ENCODE measurements around the gene MTHFD1L.
A peak's percentile ranks its signal among the peaks of the same experiment; 100 is the strongest.

Gene MTHFD1L

DNA sequence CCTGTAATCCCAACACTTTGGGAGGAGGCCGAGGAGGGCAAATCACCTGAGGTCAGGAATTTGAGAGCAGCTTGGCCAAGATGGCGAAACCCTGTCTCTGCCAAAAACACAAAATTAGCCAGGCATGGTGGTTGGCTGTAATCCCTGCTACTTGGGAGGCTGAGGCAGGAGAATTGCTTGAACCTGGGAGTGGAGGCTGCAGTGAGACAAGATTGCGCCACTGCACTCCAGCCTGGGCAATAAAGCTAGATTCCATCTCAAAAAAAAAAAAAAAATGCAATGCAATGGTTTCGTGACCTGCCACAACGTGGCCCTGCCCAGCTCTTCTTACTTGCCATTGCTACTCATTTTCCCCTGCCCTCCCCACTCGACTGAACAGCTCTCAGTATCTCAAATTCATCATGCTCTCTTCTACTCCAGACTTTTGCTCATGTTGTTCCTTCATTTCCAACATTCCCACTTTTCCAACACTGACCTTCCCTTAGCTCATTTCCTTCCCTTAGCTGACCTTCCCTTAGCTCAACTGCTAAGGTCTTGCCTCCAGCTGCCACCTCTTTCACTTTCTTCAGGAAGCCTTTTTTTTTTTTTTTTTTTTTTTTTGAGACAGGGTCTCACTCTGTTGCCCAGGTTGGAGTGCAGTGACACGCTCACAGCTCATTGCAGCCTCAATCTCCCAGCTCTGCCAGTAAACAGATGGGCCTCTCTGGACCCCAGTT lies 2.1 kb upstream of the MTHFD1L start:
- Histone ChIP-seq H3K27ac (no peak overlapping the region), H3K4me3 (no peak overlapping the region)

DNA sequence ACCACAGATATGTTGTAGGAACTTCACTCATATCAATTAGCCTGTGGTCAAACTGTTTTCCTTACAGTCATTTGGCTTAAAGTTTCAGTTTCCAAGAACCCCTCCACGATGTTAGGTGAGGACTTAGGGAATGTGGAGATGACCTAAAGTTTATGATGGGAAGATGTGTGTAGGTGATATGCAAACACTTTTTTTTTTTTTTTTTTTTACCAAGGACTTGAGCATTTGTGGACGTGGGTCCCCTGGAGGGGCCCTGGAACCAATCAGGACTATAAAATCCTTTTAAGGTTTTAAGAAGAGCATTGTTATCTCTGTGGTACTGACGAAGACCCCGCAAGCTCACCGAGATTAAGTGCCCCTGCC lies 478 bp upstream of the MTHFD1L start:
- Histone ChIP-seq H3K4me3 (peak overlapping the region; percentile 59 to 94 (median 72)), H3K27ac (peak overlapping the region in 18 of 21 experiments; percentile 26 to 98 (median 86))

- H3K4me3 ChIP-seq, result peak overlapping the region; percentile 59 to 94 (median 72)
- peak overlapping the region; percentile 67 to 98 (median 87) for H3K27ac ChIP-seq
Measured at GRCh38 chr6:150866147-150866990, 867 bp downstream of the MTHFD1L start.

GRCh38 chr6:150866991-150867501 lies 1.5 kb downstream of the MTHFD1L start:
- peak overlapping the region; percentile 59 to 94 (median 72) for H3K4me3 ChIP-seq
- H3K27ac ChIP-seq, result peak overlapping the region in 20 of 21 experiments; percentile 67 to 98 (median 88)

DNA sequence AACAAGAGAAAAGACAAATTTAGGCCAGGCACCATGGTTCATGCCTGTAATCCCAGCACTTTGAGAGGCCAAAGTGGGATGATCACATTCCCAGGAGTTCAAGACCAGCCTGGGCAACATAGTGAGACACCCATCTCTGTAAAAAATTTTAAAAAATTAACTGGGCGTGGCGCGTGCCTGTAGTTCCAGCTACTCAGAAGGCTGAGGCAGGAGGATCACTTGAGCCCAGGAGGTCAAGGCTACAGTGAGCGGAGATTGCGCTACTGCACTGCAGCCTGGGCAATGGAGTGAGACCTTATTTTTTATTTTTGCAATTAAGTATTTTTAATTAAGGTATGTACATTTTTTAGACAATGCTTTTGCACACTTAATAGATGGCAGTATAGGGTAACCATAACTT lies 3.3 kb downstream of the MTHFD1L start:
- Histone ChIP-seq H3K27ac (no peak overlapping the region), H3K4me3 (no peak overlapping the region)

- Histone ChIP-seq H3K4me3 (no peak overlapping the region), H3K27ac (no peak overlapping the region)
Measured at GRCh38 chr6:150874179-150874578, 8.7 kb downstream of the MTHFD1L start.

GRCh38 chr6:150875841-150876240 lies 10.3 kb downstream of the MTHFD1L start:
- Histone ChIP-seq H3K27ac (no peak overlapping the region), H3K4me3 (no peak overlapping the region)

- H3K27ac ChIP-seq, result no peak overlapping the region
- no peak overlapping the region for H3K4me3 ChIP-seq
Measured at GRCh38 chr6:150876598-150876997, 11.1 kb downstream of the MTHFD1L start.

DNA sequence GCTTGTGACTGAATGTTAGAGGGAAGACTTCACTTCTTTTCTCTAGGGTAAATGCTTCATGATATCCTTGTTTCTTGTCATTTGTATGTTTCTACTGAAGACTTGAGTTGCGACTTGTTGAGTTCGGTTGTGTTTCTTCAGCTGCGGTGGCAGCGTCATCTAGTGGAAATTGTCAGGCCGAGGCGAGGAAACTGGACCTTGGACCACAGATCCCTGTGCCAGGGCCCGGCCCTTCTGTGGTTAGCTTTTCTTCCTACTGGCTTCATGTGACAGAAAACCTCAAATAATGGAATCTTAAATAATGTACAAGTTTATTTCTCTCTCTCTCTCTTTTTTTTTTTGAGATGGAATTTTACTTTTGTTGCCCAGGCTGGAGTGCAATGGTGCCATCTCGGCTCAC lies 12.4 kb downstream of the MTHFD1L start:
- H3K27ac ChIP-seq, result no peak overlapping the region
- H3K4me3 ChIP-seq, result no peak overlapping the region

DNA sequence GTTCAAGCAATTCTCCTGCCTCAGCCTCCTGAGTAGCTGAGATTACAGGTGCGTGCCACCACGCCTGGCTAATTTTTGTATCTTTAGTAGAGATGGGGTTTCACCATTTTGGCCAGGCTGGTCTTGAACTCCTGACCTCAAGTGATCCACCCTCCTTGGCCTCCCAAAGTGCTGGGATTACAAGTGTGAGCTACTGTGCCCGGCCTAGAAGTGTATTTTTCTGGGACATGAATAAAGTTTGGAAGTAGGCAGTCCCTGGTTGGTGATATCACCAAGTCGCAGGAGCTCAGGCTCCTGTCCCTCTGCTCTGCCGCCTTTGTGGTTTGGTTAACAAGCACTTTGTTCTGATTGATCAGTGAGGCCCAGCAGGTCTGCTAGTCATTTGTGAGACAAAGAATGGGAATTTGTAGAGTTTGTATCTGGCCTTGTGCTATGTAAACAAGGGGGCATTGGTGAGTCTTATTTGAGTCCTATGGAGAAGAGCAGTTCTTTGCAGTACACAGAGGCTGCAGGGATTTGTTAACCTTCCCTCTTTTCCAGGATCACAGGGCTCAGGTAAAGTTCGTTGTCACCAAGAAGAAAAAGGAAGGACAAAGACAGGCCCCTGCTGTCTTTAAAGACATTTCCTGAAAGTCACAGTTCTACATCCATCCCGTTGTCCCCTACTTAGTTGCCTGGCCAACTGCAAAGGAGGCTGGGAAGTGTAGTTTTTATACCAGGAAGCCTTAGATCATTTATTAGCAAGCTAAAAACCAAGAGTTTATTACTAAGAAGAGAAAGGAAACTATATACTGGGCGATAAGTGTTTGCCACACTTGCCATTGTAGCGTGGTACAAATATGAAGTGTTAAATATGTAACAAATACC lies 13.1 kb downstream of the MTHFD1L start:
- Histone ChIP-seq H3K27ac (no peak overlapping the region), H3K4me3 (no peak overlapping the region)

DNA sequence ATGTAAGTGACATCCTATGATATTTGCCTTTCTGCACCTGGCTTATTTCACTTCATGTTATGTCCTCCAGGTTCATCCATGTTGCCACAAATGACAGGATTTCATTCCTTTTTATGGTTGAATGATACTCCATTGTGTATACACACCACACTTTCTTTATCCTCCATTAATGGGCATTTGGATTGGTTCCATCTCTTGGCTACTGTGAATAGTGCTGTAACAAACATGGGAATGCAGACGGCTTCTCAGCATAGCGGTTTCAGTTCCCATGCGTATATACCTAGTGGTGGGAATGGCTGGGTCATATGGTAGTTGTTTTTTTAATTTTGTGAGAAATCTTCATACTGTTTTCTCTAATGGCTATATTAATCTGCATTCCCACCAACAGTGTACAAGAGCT lies 14.8 kb downstream of the MTHFD1L start:
- no peak overlapping the region for H3K4me3 ChIP-seq
- H3K27ac ChIP-seq, result peak overlapping the region in 1 of 21 experiments; percentile 60

GRCh38 chr6:150881911-150882481 lies 16.5 kb downstream of the MTHFD1L start:
- H3K27ac ChIP-seq, result peak overlapping the region in 10 of 21 experiments; percentile 8 to 77 (median 66)

GRCh38 chr6:150883521-150883920 lies 18.0 kb downstream of the MTHFD1L start:
- Histone ChIP-seq H3K4me3 (no peak overlapping the region), H3K27ac (peak overlapping the region in 7 of 21 experiments; percentile 41 to 76 (median 71))

More at GRCh38 chr6:150881911-150882481, 16.5 kb downstream of the MTHFD1L start:
- H3K4me3 ChIP-seq, result no peak overlapping the region

- H3K4me3 ChIP-seq, result no peak overlapping the region
- no peak overlapping the region for H3K27ac ChIP-seq
Measured at GRCh38 chr6:150886155-150886554, 20.7 kb downstream of the MTHFD1L start.

DNA sequence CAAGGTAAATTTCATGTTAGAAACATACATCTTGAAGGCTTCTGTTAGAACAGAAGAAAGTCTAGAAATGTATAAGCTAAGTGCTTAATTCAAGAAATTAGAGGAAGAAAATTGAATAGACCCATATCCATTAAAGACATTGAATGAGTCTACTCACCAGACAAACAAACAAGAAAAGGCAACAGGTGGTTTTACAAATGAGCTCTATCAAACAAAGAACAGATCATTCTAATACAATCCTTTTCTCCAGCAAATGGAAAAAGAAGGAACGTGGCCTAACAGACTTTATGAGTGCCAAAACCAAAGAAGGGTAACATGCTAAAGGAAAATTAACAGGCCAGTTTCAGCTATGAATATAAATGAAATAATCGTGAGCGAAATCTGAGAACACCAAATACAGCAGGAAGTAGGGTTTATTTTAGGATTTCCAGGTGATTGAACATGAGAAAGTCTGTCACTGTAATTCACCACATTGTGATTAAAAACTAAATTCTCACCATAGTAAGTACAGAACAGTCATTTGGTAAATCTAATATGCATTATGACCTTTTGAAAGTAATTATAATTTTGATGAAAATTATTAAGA lies 22.6 kb downstream of the MTHFD1L start:
- no peak overlapping the region for H3K4me3 ChIP-seq
- no peak overlapping the region for H3K27ac ChIP-seq

DNA sequence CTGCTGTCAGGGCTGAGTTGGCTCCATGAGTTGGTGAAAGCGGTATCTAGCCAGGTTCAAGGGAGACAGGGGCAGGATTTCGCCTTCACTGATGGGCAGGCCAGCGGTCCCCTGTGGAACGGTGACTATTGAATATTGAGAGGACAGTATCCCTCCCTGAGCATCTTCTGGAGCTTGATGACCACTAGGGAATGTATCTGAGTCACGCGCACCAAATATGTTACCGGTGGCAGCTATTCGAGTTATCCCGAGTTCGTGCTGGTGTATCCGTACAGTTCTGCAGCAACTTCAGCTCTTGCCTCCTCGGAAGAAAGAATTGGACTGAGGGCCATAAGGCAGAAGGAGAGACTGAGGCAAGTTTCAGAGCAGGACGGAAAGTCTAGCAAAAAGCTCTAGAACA lies 24.8 kb downstream of the MTHFD1L start:
- no peak overlapping the region for H3K4me3 ChIP-seq
- H3K27ac ChIP-seq, result no peak overlapping the region

DNA sequence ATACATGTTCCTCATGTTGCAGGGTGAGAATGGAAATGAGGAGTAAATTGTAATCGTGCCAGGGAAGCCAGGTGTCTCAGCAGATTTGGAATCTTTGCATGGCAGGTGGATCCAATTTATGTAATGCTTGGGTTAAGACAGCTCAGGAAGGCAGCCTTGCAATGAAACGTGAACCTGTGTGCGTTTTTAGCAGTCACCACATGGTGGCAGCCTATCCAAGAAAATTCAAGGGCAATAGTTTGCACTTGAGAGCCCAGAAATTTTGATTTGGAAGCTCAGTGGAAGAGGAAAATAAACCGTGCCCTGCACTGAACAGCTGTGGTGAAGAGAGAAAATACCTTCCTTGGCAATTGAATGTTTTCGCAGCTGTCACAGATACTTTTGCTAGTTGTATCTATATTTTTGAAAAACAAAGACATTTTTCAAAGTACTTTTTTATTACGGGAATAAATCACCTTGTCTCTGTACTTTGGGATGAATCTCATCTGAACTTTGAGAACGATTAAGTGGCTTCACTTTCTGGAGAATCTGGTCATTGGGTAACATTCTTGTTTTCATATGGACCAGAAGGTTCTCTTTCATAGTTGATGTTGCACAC lies 26.5 kb downstream of the MTHFD1L start:
- H3K4me3 ChIP-seq, result no peak overlapping the region
- no peak overlapping the region for H3K27ac ChIP-seq

GRCh38 chr6:150894191-150894744 lies 28.8 kb downstream of the MTHFD1L start:
- Histone ChIP-seq H3K4me3 (no peak overlapping the region), H3K27ac (no peak overlapping the region)

Measured in skin epidermis (tissue), 12 donors.